HG02852 (cell line): ENCODE measurements around the gene LY86.

Experiments
- ATAC-seq: cut with Tn5 transposase; IDR thresholded peaks from one replicate; pipeline ENCODE4 v1.9.1; 2021; ENCODE audit warnings: mild to moderate bottlenecking, moderate library complexity; ENCODE audit not compliant: unreplicated experiment

LY86 gene

DNA sequence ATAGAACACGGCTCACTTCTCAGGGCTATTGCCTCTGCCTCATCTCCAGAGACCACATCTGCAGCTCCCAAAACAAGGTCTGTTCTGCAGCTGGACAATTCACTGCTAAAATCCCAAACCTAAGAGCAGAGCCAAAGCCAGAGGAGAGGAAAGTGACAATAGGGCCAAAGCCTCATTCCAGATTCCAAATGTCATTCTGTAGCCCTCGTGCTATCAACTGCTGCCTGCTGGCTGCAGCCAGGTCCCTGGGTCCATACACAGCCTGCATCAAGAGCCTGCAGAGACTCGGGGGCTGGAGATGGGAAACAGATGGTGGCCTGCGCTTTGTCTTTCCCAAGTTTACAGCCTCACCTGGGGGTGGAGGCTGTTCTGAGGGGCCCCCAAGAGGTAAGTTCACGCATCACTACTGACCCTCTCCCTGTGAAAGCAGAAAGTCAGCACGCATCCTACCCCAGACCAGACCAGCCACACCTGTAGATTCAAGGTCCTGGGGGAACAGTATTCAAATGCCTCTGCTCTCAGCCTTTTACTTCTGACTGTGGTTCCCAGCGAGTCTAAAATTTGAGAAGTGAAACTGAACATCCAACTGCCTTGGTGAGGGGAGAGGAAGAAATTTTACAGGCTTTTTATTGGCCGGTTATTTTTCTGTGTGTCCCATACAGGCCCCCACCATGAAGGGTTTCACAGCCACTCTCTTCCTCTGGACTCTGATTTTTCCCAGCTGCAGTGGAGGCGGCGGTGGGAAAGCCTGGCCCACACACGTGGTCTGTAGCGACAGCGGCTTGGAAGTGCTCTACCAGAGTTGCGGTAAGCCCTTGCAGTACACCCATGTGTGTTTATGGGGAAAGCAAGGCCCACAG is at the start of gene LY86:
Gene LY86 (plus strand): TSS at position 657 of the 860 bp plus-strand sequence. CDS start 15 bp downstream, at position 672.
- peak; percentile 59 for ATAC-seq

DNA sequence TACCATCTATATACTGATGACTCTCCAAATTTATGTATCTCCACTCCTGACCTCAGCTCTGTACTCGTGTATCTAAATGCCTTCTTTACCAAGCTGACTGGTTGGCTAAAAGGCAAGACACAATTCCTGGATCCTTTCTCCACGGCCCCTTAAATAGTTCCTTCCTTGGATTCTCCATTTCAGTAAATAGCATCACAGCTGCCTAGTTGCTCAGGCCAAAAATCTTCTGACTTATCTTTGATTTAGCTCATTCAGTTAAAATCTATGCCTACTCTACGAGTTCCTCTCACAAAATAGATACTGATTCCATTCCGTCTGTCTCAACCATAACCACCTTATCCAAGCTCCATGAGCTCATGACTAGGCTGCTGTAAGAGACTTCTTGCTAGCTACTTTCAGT is 49.5 kb upstream of the LY86 start:
- no peak for ATAC-seq

DNA sequence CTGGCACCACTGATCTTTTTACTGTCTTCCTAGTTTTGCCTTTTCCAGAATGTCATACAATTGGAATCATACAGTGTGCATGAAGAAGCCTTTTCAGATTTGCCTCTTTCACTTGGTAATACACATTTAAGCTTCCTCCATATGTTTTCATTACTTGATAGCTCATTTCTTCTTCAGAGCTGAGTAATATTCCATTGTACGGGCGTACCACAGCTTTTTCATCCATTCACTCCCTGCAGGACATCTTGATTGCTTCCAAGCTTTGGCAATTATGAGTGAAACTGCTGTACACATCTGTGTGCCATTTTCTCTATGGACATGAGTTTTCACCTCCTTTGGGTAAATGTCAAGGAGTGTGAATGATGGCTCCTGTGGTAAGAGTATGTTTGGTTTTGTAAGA is 46.2 kb upstream of the LY86 start:
- ATAC-seq, result no peak

DNA sequence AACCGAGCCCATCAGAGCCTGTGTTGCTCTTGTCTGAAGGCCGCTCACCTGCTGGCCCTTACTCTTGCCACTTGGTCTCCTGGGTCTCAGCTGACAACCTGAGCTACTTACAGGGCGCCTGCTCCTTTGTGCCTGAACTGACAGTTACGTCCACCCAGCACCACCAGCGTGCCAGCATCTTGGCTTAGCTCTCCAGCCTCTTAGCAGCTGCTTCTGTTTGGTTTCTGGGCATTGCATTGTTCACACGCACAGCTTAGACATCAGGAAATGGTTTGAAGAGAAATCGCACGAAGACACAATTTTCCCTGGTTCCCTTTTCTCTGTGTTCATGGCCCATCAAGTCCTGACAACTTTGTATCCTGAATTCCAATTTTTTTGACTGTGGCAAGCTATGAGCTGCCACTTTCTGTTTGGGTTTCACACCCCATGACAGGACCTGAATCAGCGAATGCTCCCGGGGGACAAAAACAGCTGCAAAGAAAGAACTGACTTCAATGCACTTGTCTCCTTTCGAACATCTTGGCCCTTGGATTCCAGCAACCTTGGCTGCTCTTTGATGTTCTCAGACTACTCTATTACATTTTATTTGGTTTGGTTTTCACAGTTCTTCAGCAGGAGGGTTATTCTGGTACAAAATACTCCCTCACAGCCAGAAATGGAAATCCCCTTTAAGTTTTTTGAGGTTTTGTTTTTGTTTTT is 45.2 kb upstream of the LY86 start:
- no peak for ATAC-seq

DNA sequence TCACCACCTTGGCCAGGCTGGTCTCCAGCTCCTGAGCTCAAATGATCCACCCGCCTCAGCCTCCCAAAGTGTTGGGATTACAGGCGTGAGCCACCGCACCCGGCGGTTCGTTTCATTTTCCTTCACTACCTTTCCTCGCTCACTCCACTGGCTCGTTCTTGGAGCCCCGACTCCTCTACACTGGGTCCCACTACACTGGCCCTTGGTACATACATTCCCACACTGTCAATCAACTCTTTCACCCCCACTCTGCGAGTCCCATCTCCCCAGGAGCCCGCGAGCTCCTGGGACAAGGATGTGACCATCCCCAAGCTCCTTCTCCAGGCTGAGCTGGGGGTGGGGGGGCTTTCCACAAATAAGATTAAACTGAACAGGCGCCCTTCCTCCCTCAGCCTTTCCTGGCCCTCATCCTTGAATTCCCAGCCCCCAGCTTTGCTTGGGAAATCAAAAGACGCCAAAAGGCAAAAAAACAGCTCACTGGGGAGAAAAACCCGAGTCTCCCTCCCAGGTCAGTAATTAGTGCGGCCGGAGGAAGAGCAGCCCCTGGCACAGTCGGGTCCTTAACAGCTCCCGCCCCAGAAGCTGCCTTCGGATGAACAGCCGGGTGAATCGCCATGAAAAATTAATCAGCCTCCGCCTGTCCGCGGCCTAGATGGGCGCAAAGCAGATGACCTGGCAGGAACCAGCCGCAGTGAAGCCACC is 42.8 kb upstream of the LY86 start:
- peak; percentile 10 for ATAC-seq

DNA sequence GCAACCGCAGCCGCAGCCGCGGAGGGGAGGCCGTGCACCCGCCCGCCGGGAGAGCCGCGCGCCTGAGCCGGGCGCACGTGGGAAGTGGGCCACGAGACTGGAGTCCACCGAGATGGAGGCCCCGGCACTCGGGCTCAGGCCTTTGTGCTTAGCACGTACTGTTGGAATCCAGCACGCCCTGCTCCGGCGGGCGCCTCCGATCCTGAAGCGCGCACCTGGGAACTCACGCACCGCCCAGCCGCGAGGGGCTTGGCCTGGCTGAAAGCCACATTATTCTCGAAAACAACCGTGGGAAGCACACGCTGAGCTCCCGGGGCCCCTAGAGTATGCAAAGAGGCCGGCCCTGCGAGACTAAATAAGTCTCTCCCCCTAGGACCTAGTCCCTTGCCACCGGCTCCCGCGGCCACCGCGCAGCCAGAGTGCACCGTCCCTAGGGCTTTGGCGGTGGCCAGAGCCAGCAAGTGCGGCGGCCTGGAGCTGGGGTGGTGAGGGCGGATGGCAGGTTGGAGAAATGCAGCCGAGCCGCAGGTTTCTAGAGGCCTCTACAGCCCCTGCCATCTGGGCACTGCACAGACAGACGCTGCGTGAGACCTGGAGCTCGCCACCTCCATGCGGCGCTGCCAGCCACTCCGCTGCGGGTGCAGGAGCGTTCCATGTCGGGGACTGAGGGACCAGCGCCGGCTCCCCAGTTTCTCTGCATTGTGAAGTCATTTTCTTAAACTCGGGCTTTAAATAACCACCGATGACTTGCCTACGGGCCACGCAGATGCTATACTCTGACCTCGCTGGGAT is 42.0 kb upstream of the LY86 start:
- peak; percentile 42 for ATAC-seq

DNA sequence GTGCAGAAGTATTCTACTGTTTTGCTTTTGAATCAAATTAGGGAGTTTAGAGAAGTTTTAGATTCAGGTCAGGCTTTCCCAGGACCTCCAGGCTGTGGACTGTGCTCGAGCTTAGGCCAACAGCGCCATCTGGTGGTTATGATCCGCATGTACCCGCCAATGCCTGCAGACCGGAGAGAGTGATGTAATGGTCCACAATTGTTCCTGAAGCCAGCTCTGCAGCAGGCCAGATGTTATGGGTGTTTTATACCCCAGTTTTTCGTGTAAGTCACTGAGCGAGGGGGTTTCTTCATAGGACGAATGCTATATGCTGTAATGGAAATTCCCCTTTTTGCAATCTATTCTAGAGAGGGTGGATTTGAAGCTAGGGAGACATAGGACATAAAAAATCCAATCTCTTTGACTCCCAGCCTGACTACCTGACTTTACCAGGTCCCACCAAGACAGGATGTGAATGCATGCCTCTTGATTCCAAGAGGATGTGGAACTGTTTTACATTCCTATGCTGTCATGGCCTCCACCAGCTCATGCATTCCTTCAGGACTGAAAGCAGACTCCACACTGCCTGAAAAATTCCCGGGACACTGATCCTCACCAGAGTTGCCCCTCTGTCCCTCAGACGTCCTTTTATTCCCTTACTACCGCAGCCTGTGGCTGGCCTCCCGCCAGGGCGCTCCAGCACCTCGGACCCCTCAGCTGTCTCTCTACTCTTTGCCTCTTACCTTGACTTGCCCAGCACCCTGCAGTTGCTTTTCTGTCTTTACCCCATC is 41.2 kb upstream of the LY86 start:
- ATAC-seq, result peak; percentile 82

DNA sequence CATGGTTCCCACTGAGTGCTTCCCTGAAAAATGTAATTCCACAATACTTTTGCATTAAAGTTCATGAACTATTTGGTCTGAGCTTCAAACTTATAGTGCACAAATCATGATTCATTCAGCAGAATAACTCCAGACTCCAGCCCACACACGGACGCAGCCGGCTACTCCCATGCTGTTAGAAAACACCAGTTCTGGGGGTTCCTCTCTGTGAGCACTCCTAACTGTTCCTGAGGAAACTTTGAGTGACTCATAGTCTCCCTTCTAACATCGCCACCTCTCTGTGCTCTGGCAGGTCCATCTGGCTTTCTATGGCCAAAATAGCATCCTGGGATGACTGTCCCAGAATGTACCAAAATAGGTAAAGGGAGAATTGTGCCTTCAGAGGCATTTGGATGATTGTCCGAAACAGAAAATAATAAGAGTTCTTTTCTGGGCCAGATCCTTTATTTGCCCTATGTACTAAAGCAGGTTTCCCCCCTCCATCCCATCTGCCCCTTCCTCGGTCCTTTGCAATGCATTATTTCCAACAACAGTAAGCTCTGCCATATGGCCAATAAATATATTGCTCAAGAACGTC is 32.3 kb upstream of the LY86 start:
- no peak for ATAC-seq

DNA sequence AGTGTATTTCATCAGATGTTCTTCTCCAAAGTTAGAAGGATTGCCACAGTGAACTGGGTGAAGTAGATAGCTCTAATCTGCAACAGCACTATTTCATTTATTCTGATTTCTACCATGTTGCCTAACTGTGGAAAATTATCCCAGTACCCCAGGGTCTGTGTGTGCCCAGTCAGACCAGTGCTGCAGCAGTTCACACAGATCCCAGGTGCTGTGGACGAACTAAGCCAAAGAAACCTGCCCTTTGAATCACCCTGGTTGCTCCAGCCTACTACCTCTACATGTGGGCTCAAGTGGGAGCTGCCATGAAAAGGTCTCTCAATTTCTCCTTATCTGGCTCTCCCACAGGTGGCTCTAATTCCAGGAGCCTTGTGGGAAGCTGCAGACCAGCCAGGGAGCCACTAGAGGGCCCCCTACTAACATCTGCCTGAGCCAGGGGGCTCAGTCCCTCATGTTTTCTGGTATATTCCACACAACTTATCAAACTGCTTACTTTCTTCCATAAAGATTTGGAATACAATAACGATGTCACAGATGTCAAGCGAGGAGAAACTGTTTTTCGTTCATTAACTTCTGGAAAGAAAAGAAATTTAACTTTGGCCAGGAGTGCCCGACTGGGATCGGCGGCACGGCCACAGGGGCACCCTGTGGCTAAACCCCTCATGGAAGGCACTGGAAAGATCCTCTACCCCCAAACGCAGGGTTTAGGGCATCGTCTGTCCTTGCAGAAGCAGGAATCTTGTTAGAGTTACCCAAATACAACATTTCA is 31.6 kb upstream of the LY86 start:
- no peak for ATAC-seq

DNA sequence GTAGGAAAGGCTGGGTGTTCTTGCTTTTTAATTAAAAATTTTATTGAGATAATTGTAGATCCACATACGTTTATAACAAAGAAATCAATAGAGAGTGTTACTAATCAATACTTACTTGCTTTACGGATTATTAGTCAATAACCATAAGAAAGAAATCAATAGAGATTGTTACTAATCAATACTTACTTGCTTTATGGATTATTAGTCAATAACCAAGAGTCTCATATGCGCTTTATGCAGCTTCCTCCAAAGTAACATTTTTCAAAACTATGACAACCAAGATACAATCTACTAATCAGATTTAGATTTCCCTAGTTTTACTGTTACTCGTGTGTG is 31.0 kb upstream of the LY86 start:
- no peak for ATAC-seq

DNA sequence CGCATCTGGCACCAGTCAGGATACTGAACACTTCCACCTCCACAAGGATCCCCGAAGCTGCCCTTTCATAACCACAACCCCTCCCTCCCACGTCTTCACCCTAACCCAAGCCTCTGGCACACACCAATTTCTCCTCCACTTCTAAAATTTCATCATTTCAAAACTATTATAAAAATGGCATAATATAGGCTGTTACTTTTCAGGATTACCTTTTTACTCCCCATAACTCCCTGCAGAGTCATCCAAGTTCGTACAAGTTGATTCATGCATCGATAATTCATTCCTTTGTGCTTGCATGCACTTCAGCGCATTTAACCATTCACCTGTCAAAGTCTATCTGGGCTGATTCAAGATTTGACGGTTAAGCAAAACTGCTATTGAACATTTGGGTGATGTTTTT is 30.6 kb upstream of the LY86 start:
- ATAC-seq, result no peak

DNA sequence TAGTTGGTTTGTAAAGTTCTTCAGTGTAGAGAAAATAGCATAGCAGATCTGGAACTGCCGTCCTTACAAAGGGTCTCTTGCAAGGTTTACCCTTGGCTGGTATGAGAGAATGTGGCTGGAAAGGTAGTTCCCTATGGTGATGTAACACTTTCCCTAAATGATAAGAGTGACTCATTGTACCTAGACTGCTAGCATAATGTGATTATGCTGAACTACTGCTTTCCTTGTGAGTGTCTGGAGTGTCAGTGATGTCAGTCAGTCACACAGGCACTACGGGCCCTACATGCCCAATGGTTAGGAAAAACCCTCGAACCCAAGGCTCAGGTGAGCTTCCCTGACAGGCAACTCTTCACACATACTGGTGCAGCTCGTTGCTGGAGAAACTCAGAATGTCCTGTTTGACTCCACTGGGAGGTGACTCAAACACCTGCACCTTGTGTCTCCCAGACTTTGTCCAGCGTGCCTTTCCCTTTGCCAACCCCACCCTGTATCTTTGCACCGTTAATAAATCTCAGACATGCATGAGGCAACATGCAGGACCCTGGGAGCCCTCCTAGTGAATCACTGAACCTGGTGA is 28.4 kb upstream of the LY86 start:
- no peak for ATAC-seq

DNA sequence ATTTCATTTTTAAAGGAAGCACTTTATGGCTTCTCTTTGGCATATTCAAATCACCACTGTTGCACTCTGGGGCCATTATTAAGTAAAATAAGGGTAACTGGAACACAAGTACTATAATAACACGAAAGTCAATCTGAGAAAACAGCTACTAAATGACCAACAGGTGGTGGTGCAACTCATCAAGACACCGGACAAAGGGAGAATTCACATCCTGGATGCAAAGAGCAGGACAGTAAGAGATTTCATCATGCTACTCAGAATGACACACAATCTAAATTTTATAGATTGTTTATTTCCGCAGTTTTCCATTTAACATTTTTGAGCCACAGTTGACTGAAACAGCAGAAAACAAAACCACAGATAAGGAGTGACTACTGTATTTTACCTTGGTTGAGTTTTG is 27.6 kb upstream of the LY86 start:
- ATAC-seq, result no peak

DNA sequence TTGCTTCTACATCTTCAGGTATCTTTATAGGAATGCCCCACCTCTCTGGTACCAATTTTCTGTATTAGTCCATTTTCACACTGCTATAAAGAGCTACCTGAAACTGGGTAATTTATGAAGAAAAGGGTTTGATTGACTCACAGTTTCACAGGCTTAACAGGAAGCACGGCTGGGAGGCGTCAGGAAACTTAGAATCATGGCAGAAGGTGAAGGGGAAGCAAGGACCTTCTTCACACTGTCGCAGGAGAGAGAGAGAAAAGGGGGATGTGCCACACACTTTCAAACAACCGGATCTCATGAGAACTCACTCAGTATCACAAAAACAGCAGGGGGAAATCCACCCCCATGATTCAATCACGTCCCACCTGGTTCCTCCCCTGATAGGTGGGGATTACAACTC is 24.4 kb upstream of the LY86 start:
- no peak for ATAC-seq

DNA sequence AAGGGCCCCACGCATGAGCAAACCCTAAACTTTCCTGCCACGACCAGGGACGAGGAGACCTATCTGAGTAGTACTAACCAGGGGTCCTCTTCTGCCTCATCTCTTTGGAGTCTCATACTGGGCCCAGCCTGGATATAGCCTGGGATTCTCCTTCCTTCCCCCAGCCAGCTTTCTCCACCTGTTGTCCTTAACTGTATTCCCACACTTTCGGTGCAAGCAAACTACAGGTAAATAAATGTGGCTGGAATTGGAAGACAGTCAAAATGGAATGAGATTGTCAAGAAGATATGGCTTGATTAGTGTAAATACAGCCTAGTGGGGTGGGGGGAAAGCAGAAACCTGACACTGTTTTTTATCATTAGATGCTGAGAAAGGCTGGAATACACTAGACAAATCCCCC is 23.5 kb upstream of the LY86 start:
- no peak for ATAC-seq

DNA sequence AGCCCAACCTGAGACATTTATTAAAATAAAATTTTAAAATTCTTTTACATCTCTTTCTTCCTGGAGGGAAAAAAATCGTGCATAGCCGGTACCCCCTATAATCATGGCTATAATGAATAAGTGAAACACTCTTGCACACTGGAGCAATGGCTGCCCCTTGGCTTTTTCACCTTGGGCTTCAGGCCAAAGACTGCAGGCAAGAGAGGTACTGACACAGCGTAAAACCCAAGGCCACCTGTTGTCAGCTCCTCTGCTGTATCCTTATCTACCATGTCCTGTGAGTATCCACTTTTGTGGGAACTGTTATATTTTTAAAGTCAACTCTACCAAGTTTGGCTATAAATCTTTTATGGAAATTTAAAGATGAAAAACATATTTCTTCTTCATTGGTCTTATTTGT is 23.0 kb upstream of the LY86 start:
- no peak for ATAC-seq

DNA sequence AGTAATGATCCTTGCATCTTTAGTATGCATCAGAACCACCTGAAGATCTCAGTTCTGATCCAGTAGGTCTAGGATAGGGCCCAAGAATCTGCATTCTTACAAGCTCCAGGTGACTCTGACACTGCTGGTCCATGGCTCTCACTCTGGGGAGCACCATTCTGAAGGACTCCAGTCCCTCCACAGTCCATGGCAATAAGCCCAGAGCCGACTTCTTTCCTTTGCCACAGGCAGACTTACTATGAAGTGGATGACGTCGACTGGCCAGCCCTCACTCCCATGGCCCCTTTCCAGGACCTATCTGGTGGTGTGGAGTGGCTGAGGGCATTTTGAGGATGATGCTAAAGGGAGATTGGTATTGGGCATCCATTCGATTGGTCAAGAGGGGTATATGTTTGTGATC is 21.8 kb upstream of the LY86 start:
- ATAC-seq, result no peak

DNA sequence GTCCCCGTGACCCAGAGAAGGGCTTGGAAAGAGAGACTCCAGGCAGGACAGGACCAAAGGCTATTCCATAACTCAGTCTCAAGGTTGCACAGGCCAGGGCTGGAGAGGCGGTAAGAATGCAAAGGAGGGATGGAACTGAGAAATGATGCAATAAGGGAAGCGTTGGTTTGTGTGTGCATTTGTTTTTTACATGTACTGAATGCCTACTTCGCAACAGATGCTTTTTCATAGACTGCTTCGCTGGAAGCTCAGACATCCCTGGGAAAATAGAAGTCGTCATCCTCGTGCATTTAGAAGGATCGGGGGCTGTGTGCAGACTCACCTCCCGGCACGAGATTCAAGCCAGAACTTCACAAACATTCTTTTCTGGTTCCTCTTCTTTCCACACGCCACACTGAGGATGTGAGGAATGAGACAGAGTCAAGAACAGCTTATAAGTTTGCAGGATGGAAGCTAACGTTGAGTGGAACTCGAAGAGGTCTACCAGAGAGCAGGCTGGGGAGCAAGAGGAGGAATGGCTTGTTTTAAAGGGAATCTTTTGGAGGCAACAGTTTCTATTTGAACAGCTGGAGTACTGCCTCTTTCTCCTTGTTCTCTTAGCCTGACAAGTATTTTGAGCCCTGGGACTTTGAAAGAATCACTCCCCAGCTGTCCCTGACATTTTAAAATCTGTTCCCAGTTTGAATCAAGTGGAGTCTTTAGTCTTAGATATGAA is 19.3 kb upstream of the LY86 start:
- ATAC-seq, result no peak
